Activated CD4-positive, alpha-beta T cell treated with anti-CD3 and anti-CD28 coated beads, Interleukin-2, Interleukin-6, amounts not matched to agents 100 ng/mL and 50 ng/mL, durations not matched to agents 16 hours and 8 hours (primary cell): Measurements from ENCODE around the gene PBX3.
"Not testable (repeated sequence)": the region's sequence is repeated elsewhere in the genome, so short reads cannot be mapped to it uniquely, and the experiment has no call there.

Experiments used
- DNase-seq: peaks from one replicate; pipeline ENCODE4 v3.0.0-alpha.2; 2020

The PBX3 gene

DNA sequence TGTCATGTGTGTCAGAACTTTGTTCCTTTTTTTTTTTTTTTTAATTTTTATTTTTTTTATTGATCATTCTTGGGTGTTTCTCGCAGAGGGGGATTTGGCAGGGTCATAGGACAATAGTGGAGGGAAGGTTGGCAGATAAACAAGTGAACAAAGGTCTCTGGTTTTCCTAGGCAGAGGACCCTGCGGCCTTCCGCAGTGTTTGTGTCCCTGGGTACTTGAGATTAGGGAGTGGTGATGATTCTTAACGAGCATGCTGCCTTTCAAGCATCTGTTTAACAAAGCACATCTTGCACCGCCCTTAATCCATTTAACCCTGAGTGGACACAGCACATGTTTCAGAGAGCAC, 32.0 kb downstream of the PBX3 start:
- not testable (repeated sequence) for DNase-seq

- DNase-seq, result no peak
These were observed 35.5 kb downstream of the PBX3 start for GRCh38 chr9:125782718-125783117.

DNA sequence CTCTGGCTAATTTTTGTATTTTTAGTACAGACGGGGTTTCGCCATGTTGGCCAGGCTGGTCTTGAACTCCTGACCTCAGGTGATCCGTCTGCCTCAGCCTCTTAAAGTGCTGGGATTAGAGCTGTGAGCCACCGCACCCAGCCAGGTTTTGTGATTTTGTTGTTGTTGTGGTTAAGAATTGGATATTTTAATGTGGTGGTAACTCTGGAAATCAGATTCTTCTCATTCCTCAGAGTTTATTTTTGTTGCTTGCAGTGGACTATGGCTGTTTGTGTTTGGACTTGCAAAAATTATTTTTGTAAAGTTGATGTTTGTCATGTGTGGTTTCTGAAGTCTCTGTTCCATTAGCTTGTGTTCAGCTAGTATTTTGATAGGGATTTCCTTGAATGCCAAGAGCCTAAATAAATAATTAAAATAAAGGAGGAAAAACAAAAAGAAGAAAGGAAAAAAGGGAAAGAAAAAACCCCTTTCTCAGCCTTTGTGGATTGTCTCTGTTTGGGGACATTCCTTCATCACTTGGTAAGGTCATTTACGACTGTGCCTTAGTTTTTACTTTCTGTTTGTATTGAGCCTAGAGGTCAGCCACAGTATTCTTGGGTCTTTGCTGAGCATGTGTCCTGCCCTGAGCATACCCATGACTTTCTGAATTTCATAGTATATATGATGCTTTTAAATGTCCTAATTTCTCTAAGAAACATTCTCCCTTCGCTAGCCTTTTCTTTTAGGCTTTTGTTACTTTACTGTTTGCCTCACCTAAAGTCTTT, 37.3 kb downstream of the PBX3 start:
- DNase-seq, result no peak

- peak; percentile 42 for DNase-seq
These were observed 38.1 kb downstream of the PBX3 start for GRCh38 chr9:125785248-125785751.

- DNase-seq, result no peak
These were observed 40.5 kb downstream of the PBX3 start for GRCh38 chr9:125787715-125788114.

GRCh38 chr9:125789196-125789595, 42.0 kb downstream of the PBX3 start:
- DNase-seq, result peak; percentile 1

GRCh38 chr9:125794708-125795107, 47.5 kb downstream of the PBX3 start:
- DNase-seq, result no peak

GRCh38 chr9:125795970-125796596, 48.9 kb downstream of the PBX3 start:
- no peak for DNase-seq

DNA sequence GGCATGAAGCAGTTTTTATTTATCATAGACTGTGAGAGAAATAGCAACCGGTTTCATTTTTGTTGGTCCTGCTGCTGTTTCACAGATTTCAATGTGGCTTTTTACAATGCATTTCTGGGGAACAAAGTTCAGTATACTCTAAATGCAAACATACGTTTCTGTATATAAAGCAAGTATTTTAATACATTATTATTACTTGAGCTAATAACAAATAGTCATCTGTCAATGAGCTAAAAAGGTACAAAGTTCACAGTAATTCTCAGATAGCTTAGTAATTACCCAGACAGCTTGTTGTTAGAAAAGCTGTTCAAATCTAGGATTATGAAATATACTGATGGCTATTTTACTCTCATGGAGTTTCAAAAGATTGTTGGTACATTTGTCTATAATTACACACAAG, 50.8 kb downstream of the PBX3 start:
- DNase-seq, result no peak

DNA sequence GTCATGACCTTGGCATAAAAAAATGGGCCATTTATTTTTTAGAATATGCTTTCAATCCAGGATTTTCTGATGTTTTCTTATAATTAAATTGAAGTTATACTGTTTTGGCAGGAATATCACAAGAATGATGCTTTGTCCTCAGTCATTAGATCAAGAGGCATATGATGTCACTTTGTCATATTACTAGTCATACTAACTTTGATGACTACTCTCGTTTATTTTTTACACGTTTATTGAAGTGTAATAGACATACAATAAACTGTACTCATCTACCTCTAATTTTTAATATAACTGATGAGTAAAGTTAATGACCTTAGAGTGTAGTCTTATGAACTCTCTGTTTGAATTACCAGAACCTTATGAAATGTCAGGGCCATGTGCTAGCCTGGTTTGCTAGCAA, 56.4 kb downstream of the PBX3 start:
- no peak for DNase-seq

DNA sequence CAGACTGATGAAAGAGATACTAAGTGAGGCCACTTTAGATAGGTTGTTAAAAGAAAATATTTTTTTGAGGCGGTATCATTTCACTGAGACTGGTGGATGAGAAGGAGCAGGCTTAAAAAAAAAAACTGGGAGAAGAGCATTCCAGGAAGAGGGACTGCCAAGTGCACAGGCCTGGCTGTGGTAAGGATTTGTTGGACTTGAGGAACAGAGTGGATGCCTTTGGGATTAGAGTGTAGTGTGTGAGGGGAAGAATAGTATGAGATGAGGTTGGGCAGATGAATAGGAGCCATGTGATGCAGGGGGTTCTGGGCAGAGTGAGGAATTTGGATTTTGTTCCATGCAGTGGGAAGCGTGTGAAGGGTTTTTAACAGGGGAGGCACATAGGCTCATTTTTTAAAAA, 57.9 kb downstream of the PBX3 start:
- DNase-seq, result no peak

DNA sequence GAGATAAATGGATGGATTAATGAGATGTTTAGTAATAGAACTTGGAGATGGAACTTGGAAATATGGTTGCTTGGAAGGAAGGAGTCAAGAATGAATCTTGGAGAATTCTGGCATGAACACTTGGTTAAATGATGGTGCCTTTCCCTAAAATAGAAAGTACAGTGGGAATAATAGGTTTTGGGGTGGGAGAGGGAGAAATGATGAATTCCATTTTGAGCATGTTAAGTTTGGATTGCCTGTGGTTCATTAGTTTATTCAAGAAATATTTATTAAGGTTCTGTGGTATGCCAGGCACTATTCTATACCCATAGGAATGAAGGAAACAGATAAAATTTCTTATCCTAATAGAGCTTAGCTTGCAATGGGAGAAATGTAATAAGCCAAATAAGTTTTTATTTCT, 58.4 kb downstream of the PBX3 start:
- no peak for DNase-seq

DNA sequence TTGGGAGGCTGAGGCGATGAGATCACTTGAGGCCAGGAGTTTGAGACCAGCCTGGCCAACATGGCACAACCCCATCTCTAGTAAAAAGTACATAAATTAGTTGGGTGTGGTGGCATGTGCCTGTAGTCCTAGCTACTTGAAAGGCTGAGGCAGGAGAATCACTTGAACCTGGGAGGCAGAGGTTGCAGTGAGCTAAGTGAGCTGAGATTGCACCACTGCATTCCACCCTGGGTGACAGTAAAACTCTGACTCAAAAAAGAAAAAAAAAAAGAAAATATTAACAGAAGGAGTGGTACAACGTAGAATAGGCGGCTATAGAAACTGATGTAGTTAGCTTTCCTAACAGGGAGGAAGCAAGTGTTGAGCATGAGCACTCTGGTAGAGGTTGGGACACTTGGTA, 59.9 kb downstream of the PBX3 start:
- DNase-seq, result no peak

DNA sequence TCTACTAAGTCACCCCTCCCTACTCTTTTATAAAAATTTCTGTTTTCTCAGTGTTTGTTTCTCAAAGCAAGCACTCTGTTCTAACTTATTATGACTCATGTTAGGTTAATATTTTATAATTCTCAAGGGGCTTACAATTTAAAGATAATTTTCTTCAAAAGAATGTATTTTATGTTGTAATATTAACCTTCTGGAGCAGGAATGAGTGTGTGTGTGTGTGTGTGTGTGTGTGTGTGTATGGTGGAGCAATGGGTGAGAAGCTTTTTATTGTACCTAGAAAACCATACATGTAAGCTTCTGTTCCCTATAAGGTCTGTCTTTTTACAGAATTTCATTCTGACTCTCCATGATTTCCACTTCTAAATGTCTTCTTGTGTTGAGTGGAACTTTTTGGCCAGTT, 63.0 kb downstream of the PBX3 start:
- DNase-seq, result no peak

DNA sequence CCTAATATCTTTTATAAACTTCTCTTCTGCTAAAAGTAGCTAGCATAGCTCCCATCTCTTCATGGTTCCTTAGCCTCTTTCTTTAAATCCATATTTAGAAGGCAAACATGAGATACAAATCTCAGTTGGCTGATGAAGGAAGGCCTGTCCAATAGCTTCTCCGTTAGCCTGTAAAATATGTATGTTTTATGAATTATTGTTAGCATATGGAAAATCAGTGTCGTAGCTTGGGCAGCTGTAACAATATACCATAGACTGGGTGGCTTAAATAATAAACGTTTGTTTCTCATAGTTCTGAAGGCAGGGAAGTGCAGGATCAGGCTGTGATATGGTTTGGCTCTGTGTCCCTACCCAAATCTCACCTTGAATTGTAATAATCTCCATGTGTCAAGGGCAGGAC, 63.8 kb downstream of the PBX3 start:
- no peak for DNase-seq

GRCh38 chr9:125812403-125812802, 65.2 kb downstream of the PBX3 start:
- no peak for DNase-seq

DNA sequence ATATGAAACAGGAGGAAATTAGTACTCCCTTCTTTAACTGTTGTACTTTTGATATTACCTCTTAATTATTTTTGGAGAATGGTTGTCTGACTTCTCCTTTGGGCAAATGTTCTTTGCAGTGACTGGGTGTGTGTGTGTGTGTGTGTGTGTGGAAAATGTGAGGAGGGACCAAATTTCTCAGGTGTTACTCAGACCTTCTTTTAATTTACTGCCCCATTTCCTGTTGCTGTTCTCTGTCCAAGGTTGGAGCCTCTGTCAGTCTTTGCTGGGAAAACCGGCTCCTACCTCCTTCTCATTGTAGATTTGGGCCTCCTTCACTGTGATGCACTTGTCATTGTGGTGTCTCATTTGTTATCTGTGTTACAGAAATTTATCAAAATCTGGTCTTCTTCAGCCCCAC, 68.4 kb downstream of the PBX3 start:
- DNase-seq, result no peak

DNA sequence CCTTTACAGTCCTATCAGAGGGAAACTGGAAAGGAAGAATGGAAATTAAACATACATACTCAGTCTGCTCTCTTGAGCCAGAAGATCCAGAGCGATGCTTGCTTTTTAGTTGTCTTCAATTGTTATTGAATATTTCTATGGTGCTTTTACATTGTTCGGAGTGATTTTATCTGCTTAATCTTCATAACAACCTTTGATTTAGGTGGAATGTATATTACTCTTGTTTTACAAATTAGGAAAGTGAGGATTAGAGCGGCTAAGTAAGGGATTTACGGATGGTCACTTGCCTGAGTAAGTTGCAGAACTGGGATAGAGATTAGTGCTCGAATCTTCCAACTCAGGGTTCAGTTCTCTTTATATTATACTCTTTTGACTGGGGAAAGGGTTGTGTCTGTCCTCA, 69.1 kb downstream of the PBX3 start:
- DNase-seq, result no peak

DNA sequence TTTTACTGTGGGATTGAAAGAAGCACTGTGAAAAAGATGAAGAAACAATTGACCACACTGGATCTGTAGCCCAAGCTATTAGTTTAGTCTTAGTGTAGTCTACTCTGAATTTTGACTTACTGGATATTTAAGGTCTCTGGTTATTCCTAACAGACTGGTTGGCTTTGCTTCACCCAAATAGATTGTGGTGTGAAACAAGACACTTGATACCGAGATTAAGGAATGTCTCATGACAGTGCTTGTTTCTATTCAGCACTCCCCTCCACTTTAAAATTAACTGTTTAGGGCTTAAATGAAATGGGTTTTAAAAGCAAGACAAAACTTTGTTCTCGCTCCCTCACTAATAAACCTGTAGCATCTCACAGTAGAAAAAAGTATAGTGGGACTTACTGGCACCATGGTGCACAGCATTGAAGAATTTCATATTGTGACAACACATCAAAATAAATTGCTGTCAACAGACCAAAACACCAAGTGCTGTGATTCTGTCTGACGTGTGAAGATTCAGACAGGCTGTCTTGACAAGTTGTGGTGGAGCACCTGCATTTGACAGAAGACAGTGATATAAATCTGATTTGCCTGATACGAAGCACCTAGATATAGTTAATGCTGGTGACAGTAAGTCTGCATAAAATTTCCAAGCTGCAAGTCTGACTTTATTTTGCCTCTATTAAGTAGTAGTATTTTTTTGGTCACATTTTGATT, 73.1 kb downstream of the PBX3 start:
- no peak for DNase-seq

- DNase-seq, result no peak
These were observed 73.9 kb downstream of the PBX3 start for GRCh38 chr9:125821078-125821477.

DNA sequence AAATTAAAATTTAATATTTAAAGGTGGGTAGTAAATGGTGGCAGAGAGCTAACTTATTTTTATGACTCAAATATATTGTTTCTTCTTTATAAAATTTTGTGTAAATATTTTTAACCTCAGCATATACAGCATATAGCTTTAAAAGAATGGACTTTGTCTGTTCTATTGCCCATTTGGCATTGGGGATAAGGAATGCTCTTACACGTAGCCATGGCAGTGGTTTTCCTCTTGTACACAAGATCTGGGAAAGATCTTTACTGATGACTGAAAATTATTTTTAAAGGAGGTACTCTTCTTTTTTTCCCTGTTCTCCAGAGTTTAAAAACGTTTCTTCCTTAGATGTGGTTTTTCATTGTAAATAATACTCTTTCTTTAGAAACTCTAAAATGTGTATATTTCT, 75.0 kb downstream of the PBX3 start:
- no peak for DNase-seq

GRCh38 chr9:125822902-125823301, 75.7 kb downstream of the PBX3 start:
- DNase-seq, result no peak

GRCh38 chr9:125823874-125824406, 76.8 kb downstream of the PBX3 start:
- peak; percentile 64 for DNase-seq

DNA sequence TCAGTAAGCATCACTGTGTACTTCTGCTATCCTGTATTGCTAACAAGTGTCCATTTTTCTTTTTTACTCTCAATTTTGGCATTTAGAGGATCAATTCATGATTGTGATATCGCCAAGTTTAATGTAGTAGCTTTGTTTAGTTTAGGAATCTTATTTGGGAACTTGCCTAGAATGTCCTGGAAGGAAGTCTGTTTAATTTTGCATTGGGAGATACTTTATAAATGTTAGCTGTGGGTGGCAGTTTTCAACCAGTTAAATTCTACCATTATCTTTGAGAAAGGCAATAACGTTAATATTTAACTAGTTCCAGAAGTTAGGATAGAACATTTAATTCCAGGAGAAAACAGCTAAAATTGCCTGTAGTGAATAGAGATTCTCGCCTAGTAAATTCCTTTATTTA, 78.6 kb downstream of the PBX3 start:
- no peak for DNase-seq
